Stimulated activated CD4-positive, alpha-beta T cell treated with anti-CD3 and anti-CD28 coated beads, TNF-alpha, amount 100 ng/mL, for 1 hour (primary cell): ENCODE results near the gene CDK2AP2.

Experiments
- DNase-seq, 3 donors: peaks; one replicate each; pipeline ENCODE4 v3.0.0-alpha.2; 2020; ENCODE audit warnings: low read depth in 3 of 3, low spot score in 1 of 3

Gene CDK2AP2

GRCh38 chr11:67504005-67504949 lies 3.7 kb downstream of the CDK2AP2 start:
- DNase-seq: no peak

GRCh38 chr11:67503119-67504004 lies 4.6 kb downstream of the CDK2AP2 start:
- no peak for DNase-seq

- no peak for DNase-seq
Observed at GRCh38 chr11:67502328-67502979, 5.5 kb downstream of the CDK2AP2 start.

- no peak for DNase-seq
Observed at GRCh38 chr11:67501854-67502253, 6.1 kb downstream of the CDK2AP2 start.

GRCh38 chr11:67500831-67501715 lies 6.9 kb downstream of the CDK2AP2 start:
- no peak for DNase-seq

- no peak for DNase-seq
Observed at GRCh38 chr11:67500484-67500821, 7.5 kb downstream of the CDK2AP2 start.

GRCh38 chr11:67499808-67500483 lies 8.0 kb downstream of the CDK2AP2 start:
- DNase-seq: no peak

GRCh38 chr11:67498544-67498972 lies 9.4 kb downstream of the CDK2AP2 start:
- DNase-seq: no peak

GRCh38 chr11:67497656-67498291 lies 10.2 kb downstream of the CDK2AP2 start:
- no peak for DNase-seq

- no peak for DNase-seq
Observed at GRCh38 chr11:67496113-67496512, 11.8 kb downstream of the CDK2AP2 start.

- no peak for DNase-seq
Observed at GRCh38 chr11:67495234-67496005, 12.5 kb downstream of the CDK2AP2 start.

- no peak for DNase-seq
Observed at GRCh38 chr11:67494371-67495233, 13.4 kb downstream of the CDK2AP2 start.

- DNase-seq: no peak
Observed at GRCh38 chr11:67493548-67494370, 14.2 kb downstream of the CDK2AP2 start.

- no peak for DNase-seq
Observed at GRCh38 chr11:67492801-67493547, 15.0 kb downstream of the CDK2AP2 start.

- no peak for DNase-seq
Observed at GRCh38 chr11:67492069-67492727, 15.8 kb downstream of the CDK2AP2 start.
